OCI-LY1 (cell line): ENCODE data around the gene RTL10.

ENCODE experiments used
- H2AFZ ChIP-seq: fragments of 200-600 bp; sonication (generic), shearing (Covaris generic); 2 replicates; pipeline ENCODE4 v1.6.0; 2014; ENCODE audit warnings: antibody characterized with exemption, mild to moderate bottlenecking, low read length
- H3F3A ChIP-seq: fragments of 200-600 bp; sonication (generic), shearing (Covaris generic); 2 replicates; pipeline ENCODE4 v1.6.0; 2014; ENCODE audit warnings: mild to moderate bottlenecking, antibody characterized with exemption, low read length, moderate library complexity; ENCODE audit not compliant: insufficient read depth
- H3K27ac ChIP-seq: fragments of 200-600 bp; sonication (generic); 2 replicates; pipeline ENCODE4 v1.5.1; 2014; ENCODE audit warnings: low read length, mixed run types, mild to moderate bottlenecking, low read depth; ENCODE audit not compliant: poor library complexity, severe bottlenecking
- H3K27me3 ChIP-seq: fragments of 200-600 bp; sonication (generic); 2 replicates; pipeline ENCODE4 v1.6.0; 2014; ENCODE audit warnings: antibody characterized with exemption, mild to moderate bottlenecking, low read length, moderate library complexity; ENCODE audit not compliant: insufficient read depth
- H3K36me3 ChIP-seq: fragments of 200-600 bp; sonication (generic); 2 replicates; pipeline ENCODE4 v1.6.1; 2014; ENCODE audit warnings: mild to moderate bottlenecking, antibody characterized with exemption, low read length, moderate library complexity, mixed read lengths; ENCODE audit not compliant: insufficient read depth
- H3K4me1 ChIP-seq: fragments of 200-600 bp; sonication (generic); 2 replicates; pipeline ENCODE4 v1.5.1; 2014; ENCODE audit warnings: mild to moderate bottlenecking, low read length, moderate library complexity; ENCODE audit not compliant: insufficient read depth, severe bottlenecking
- H3K4me2 ChIP-seq: fragments of 200-600 bp; sonication (generic), shearing (Covaris generic); 2 replicates; pipeline ENCODE4 v1.6.1; 2014; ENCODE audit warnings: low read length
- H3K4me3 ChIP-seq: fragments of 200-600 bp; sonication (generic); 2 replicates; pipeline ENCODE4 v1.5.1; 2014; ENCODE audit warnings: low read length, low read depth, mild to moderate bottlenecking, mixed read lengths; ENCODE audit not compliant: poor library complexity, severe bottlenecking
- H3K79me2 ChIP-seq: fragments of 200-600 bp; shearing (Covaris generic); 2 replicates; pipeline ENCODE4 v1.6.1; 2016; ENCODE audit warnings: mixed run types, low read length, mixed read lengths; ENCODE audit not compliant: insufficient read depth
- H3K9ac ChIP-seq: fragments of 200-600 bp; sonication (generic), shearing (Covaris generic); 2 replicates; pipeline ENCODE4 v1.6.1; 2014; ENCODE audit warnings: mild to moderate bottlenecking, low read length, mixed read lengths
- H3K9me2 ChIP-seq: fragments of 200-600 bp; sonication (generic), shearing (Covaris generic); 2 replicates; pipeline ENCODE4 v1.6.1; 2014; ENCODE audit warnings: low read depth, mild to moderate bottlenecking, low read length, mixed read lengths
- H3K9me3 ChIP-seq: fragments of 200-600 bp; shearing (Covaris generic); 2 replicates; pipeline ENCODE4 v1.6.1; 2014; ENCODE audit warnings: low read length, mixed read lengths
- H4K20me1 ChIP-seq: fragments of 200-600 bp; sonication (generic), shearing (Covaris generic); 2 replicates; pipeline ENCODE4 v1.6.0; 2016; ENCODE audit warnings: mild to moderate bottlenecking, low read length; ENCODE audit not compliant: insufficient read depth
- CTCF ChIP-seq: fragments of 200-600 bp; sonication (generic), shearing (Covaris generic); IDR thresholded peaks from 2 replicates; pipeline ENCODE4 v1.5.1; 2017; ENCODE audit warnings: mild to moderate bottlenecking, antibody characterized with exemption, low read length, moderate library complexity, mixed read lengths
- EZH2 ChIP-seq: fragments of 200-600 bp; sonication (generic), shearing (Covaris generic); IDR thresholded peaks from 2 replicates; pipeline ENCODE4 v1.8.0; 2017; ENCODE audit warnings: borderline replicate concordance, mixed run types, mild to moderate bottlenecking, antibody characterized with exemption, low read length, moderate library complexity, mixed read lengths

Gene RTL10

GRCh38 chr22:19806213-19807160 is 48.2 kb downstream of the RTL10 start:
- H3K9me3 ChIP-seq, result no peaks in the 10 kb centered on the region
- H3K27me3 ChIP-seq, result no peaks in the 10 kb centered on the region
- H2AFZ ChIP-seq, result no peak overlapping the region
- no peak overlapping the region for H3K9ac ChIP-seq
- no peaks in the 10 kb centered on the region for H3K36me3 ChIP-seq
- no peak overlapping the region for H3K4me3 ChIP-seq
- no peaks in the 10 kb centered on the region for H3K4me1 ChIP-seq
- H4K20me1 ChIP-seq, result no peaks in the 10 kb centered on the region
- H3F3A ChIP-seq, result no peaks in the 10 kb centered on the region
- no peaks in the 10 kb centered on the region for H3K9me2 ChIP-seq
- TF ChIP-seq CTCF (no peak), EZH2 (no peak)
- H3K27ac ChIP-seq, result no peak overlapping the region
- no peak overlapping the region for H3K4me2 ChIP-seq
- H3K79me2 ChIP-seq, result no peaks in the 10 kb centered on the region

GRCh38 chr22:19805821-19806212 is 48.9 kb downstream of the RTL10 start:
- Histone ChIP-seq H3K27ac (no peak overlapping the region), H3K4me3 (no peak overlapping the region), H3K9me2 (no peaks in the 10 kb centered on the region), H3K36me3 (no peaks in the 10 kb centered on the region), H3K79me2 (no peaks in the 10 kb centered on the region), H3K9ac (no peak overlapping the region), H3K4me2 (no peak overlapping the region), H2AFZ (no peak overlapping the region), H3K27me3 (no peaks in the 10 kb centered on the region), H4K20me1 (no peaks in the 10 kb centered on the region), H3F3A (no peaks in the 10 kb centered on the region), H3K9me3 (no peaks in the 10 kb centered on the region), H3K4me1 (no peaks in the 10 kb centered on the region)
- TF ChIP-seq EZH2 (no peak), CTCF (no peak)
